Adipocyte (in vitro differentiated cells): ENCODE results near the gene C11orf68.
"Not testable (repeated sequence)": the region's sequence is repeated elsewhere in the genome, so short reads cannot be mapped to it uniquely, and the experiment has no call there.

Source experiments
- DNase-seq: peaks from one replicate; pipeline ENCODE4 v3.0.0-alpha.2; 2015; ENCODE audit warnings: low read depth
- H3K27me3 ChIP-seq: replicated peaks from 2 replicates; pipeline ENCODE4 v1.7.0; 2013; ENCODE audit warnings: mild to moderate bottlenecking, low read length, moderate library complexity; ENCODE audit not compliant: control insufficient read depth, insufficient read depth
- H3K36me3 ChIP-seq: 2 replicates; pipeline ENCODE4 v1.7.0; 2013; ENCODE audit warnings: low read length, mild to moderate bottlenecking, moderate library complexity; ENCODE audit not compliant: control insufficient read depth, insufficient read depth, severe bottlenecking
- H3K4me1 ChIP-seq: 2 replicates; pipeline ENCODE4 v1.7.0; 2013; ENCODE audit warnings: mild to moderate bottlenecking, low read length, moderate library complexity; ENCODE audit not compliant: control insufficient read depth, insufficient read depth
- H3K4me3 ChIP-seq: 2 replicates; pipeline ENCODE4 v1.7.0; 2013; ENCODE audit warnings: mild to moderate bottlenecking, low read length, moderate library complexity
- H3K9ac ChIP-seq: 2 replicates; pipeline ENCODE4 v1.7.0; 2013; ENCODE audit warnings: mild to moderate bottlenecking, low read length, moderate library complexity
- H3K9me3 ChIP-seq: 2 replicates; pipeline ENCODE4 v1.7.0; 2013; ENCODE audit warnings: mild to moderate bottlenecking, low read length, moderate library complexity; ENCODE audit not compliant: control insufficient read depth

Gene C11orf68

DNA sequence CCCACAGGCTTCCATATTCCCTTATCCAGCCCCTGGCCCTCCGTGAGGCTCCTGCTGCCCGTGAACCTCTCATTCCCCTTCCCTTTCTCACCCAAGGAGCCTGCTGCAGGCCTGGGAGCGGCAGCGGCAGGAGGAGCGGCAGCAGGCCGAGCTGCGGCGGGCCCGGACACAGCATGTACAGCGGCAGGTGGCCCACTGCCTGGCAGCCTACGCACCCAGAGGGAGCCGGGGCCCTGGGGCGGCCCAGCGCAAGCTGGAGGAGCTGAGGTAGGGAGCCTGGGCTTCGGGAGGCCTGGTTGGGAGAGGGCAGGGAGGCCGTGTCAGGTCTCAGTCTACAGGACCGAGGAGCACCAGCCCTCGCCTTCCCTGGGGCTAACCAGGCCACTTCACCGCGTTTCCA is 34.6 kb upstream of the C11orf68 start:
- H3K9ac ChIP-seq = no peak overlapping the region

DNA sequence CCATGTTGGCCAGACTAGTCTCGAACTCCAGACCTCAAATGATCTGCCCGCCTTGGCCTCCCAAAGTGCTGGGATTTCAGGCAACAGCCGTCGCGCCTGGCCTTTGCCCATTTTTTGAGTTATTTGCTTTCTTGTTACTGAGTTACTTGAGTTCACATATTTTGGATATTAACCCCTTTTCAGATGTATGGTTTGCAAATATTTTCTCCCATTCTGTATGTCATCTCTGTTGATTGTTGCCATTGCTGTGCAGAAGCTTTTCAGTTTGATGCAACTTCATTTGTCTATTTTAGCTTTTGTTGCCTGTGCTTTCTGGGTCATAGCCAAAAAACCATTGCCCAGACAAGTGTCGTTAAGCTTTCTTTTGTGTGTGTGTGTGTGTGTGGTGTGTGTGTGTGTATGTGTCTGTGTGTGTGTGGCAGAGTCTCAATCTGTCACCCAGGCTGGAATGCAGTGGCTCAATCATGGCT is 33.2 kb upstream of the C11orf68 start:
- no peak for DNase-seq
- H3K9me3 ChIP-seq = no peaks in the 10 kb centered on the region
- no peaks in the 10 kb centered on the region for H3K27me3 ChIP-seq
- H3K36me3 ChIP-seq = no peaks in the 10 kb centered on the region
- H3K4me3 ChIP-seq = no peak overlapping the region
- H3K4me1 ChIP-seq = no peaks in the 10 kb centered on the region
- no peak overlapping the region for H3K9ac ChIP-seq

More for the DNA sequence above, 34.6 kb upstream of the C11orf68 start:
- no peaks in the 10 kb centered on the region for H3K9me3 ChIP-seq
- H3K27me3 ChIP-seq = no peaks in the 10 kb centered on the region
- H3K36me3 ChIP-seq = no peaks in the 10 kb centered on the region
- DNase-seq = no peak
- no peak overlapping the region for H3K4me3 ChIP-seq
- H3K4me1 ChIP-seq = no peaks in the 10 kb centered on the region

DNA sequence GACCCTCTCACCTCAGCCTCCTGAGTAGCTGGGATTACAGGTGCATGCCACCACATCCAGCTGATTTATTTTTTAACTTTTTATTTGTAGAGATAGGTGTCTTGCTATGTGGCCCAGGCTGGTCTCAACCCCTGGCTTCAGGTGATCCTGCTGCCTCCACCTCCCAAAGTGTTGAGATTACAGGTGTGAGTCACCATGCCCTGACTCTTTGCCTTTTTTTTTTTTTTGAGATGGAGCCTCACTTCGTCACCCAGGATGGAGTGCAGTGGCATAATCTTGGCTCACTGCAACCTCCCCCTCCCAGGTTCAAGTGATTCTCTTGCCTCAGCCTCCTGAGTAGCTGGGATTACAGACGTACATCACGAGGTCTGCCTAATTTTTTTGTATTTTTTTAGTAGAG is 32.8 kb upstream of the C11orf68 start:
- H3K27me3 ChIP-seq, DNase-seq, H3K4me1 ChIP-seq, H3K9me3 ChIP-seq, H3K36me3 ChIP-seq, H3K9ac ChIP-seq, H3K4me3 ChIP-seq: not testable (repeated sequence)

DNA sequence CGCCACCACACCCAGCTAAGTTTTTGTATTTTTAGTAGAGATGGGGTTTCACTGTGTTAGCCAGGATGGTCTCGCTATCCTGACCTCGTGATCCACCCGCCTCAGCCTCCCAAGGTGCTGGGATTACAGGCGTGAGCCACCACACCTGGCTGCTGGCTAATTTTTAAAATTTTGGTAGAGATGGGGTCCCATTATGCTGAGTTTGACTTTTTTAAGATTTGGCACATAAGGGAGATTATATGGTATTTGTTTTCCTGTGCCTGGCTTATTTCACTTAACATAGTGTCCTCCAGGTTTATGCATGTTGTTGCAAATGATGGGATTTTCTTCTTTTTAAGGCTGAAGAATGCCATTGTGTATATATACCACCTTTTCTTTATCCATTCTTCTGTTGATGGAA is 31.8 kb upstream of the C11orf68 start:
- not testable (repeated sequence) for H3K4me3 ChIP-seq, H3K27me3 ChIP-seq, H3K9ac ChIP-seq, H3K36me3 ChIP-seq, DNase-seq, H3K4me1 ChIP-seq, H3K9me3 ChIP-seq

DNA sequence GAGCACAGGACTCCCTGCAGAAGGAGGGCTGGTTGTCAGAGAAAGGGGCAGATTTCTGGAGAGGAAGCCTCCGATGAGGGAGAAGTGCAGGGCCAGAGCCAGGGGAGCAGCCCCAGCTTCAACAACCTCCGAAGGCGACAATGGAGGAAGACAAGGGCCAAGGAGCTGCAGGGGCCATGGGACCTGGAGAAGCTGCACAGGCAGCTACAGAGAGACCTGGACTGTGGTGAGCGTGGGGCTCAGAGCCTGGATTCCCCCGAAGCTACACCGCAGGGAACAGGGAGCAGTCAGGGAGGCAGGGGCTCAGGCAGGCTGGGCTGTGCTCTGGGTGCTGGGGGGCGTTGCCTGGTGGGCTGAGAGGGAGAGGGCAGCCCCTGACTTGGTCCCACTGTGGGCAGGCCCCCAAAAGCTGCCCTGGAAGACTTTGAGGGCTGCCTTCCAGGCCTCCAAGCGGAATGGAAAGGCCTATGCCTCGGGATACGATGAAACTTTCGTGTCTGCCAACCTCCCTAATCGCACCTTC is 28.8 kb upstream of the C11orf68 start:
- H3K36me3 ChIP-seq = no peaks in the 10 kb centered on the region
- no peak for DNase-seq
- no peaks in the 10 kb centered on the region for H3K4me1 ChIP-seq
- no peaks in the 10 kb centered on the region for H3K9me3 ChIP-seq
- no peak overlapping the region for H3K9ac ChIP-seq
- no peak overlapping the region for H3K4me3 ChIP-seq
- no peaks in the 10 kb centered on the region for H3K27me3 ChIP-seq

DNA sequence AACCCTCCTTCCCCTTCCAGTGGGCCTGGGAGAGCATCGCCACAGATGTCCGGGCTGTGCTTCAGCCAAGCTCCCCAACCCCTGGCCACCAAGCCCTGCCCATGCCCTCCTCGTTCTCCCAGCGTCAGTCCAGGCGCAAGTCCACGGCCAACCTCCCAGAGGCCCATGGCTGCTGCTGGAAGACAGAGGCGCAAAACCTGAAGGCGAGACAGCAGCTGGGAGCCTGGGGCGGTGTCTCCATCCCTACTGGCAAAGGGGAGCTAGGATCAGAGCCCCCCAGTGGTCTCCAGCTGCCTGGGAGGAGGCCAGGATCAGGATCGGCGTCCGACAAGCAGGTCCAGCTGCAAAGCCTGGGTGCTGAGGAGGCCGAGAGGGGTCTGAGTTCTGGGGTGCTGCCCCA is 28.3 kb upstream of the C11orf68 start:
- Histone ChIP-seq H3K9me3 (no peaks in the 10 kb centered on the region), H3K36me3 (no peaks in the 10 kb centered on the region), H3K4me1 (no peaks in the 10 kb centered on the region), H3K27me3 (no peaks in the 10 kb centered on the region), H3K9ac (no peak overlapping the region), H3K4me3 (no peak overlapping the region)
- no peak for DNase-seq

DNA sequence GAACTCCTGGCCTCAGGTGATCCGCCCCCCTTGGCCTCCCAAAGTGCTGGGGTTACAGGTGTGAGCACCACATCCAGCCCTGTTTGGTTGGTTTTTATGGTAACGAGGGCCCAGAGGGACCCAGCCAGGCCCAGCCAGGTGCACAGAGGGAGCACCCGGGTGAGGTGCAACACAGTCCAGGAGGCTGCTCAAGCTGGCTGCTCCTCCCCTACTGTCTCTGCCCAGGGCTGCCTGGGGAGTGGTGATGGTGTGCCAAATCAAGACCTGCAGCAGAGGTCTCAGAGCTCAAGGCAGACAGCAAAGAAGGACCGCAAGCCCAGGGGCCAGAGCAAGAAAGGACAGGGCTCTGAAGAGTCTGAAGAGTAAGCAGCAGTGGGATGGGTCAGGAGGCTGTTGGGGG is 27.8 kb upstream of the C11orf68 start:
- Histone ChIP-seq H3K9ac (no peak overlapping the region), H3K36me3 (no peaks in the 10 kb centered on the region), H3K4me3 (no peak overlapping the region), H3K27me3 (no peaks in the 10 kb centered on the region), H3K9me3 (no peaks in the 10 kb centered on the region), H3K4me1 (peaks cover 2% of the 10 kb centered on the region)
- DNase-seq = no peak

DNA sequence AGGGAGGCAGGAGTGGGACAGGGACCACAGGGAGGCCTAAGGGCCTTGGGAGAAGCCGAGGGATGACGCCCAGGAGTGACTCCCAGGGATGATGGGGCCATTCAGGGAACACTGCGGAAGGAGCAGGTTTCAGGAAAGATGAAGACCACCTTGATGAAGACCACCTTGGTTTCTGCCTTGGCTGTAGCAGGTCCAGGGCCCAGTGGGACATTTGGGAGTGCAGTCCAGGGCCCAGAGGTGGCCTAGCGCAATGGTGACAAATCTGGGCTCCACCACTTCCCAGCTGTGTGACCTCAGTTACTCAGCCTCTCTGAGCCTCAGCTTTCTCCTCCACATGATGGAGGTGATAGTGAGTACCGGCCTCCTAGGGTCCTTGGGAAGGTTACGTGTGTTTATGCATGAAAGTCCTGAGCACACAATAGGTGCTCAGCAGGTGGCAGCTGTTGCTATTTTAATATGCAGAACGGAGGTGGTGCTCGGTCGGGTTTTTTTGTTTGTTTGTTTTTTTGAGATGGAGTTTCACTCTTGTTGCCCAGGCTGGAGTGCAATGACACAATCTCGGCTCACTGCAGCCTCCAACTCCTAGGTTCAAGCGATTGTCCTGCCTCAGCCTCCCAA is 27.2 kb upstream of the C11orf68 start:
- Histone ChIP-seq H3K4me3 (no peak overlapping the region), H3K4me1 (peaks cover 4% of the 10 kb centered on the region), H3K27me3 (no peaks in the 10 kb centered on the region), H3K9ac (no peak overlapping the region), H3K36me3 (no peaks in the 10 kb centered on the region), H3K9me3 (no peaks in the 10 kb centered on the region)
- no peak for DNase-seq

DNA sequence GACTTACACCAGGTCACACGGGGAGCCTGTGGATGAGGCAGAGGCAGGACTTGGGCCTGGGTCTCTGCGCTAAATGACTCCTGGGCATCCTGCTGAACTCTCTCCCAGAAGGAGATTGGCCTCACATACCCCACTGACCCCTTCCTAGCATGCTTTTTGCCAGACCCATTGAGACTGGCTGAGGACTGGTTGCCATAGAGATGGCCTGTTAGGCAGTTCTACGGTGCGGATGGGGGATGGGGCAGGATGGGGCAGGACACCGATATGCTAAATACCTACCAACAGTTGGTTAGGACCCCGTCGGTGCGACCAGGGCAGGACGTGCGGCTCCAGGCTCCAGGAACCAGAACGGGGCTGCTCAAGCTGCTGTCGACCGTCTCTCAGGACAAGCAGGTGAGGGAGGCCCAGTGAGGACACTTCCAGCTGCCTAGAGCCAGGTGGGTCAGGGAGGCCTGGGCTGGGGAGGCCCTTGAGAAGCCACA is 26.6 kb upstream of the C11orf68 start, which contains the start of gene TSGA10IP:
TSS of gene TSGA10IP (plus strand) at position 51 of the 482 bp plus-strand sequence. CDS start at position 247, 196 bp downstream.
- Histone ChIP-seq H3K9ac (no peak within 1 kb of the TSS), H3K9me3 (no peaks in the 10 kb centered on the region), H3K36me3 (no peaks in the 10 kb centered on the region), H3K4me3 (no peak within 1 kb of the TSS), H3K4me1 (peaks cover 4% of the 10 kb centered on the region), H3K27me3 (no peaks in the 10 kb centered on the region)
- no peak for DNase-seq

DNA sequence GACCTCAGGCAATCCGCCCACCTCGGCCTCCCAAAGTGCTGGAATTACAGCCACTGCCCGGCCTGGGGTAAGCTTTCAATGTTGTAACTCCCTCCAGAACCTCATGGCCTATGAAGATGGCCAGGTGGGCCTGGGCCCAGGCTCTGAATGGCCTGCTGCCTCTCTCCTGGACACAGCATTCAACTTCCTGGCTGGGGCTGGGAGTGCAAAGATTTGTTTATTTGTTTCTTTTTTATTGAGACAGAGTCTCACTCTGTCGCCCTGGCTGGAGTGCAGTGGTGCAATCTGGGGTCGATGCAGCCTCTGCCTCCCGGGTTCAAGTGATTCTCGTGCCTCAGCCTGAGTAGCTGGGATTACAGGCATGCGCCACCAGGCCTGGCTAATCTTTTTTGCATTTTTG is 25.9 kb upstream of the C11orf68 start:
- Histone ChIP-seq H3K9me3 (no peaks in the 10 kb centered on the region), H3K27me3 (no peaks in the 10 kb centered on the region), H3K36me3 (no peaks in the 10 kb centered on the region), H3K4me1 (peaks cover 4% of the 10 kb centered on the region), H3K9ac (no peak overlapping the region), H3K4me3 (no peak overlapping the region)
- no peak for DNase-seq

DNA sequence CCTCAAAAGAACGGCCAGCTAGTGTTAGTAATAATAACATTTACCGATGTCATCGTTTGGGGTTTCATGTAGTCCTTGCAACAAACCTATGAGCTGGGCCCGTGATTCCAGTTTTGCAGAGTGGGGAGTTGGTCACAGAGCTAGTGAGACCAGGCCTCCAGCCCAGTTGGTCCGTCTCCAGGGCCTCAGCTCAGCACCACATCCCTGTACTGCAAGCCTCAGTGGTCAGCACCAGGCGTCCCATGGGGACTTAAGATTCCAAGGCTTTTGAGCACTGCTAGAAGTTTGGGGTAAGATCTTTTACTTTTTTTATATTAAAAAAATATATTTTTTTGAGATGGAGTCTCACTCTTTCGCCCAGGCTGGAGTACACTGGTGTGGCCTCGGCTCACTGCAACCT is 25.3 kb upstream of the C11orf68 start:
- Histone ChIP-seq H3K4me1 (peaks cover 4% of the 10 kb centered on the region), H3K27me3 (no peaks in the 10 kb centered on the region), H3K9ac (no peak overlapping the region), H3K4me3 (no peak overlapping the region), H3K36me3 (no peaks in the 10 kb centered on the region), H3K9me3 (no peaks in the 10 kb centered on the region)
- DNase-seq = no peak

DNA sequence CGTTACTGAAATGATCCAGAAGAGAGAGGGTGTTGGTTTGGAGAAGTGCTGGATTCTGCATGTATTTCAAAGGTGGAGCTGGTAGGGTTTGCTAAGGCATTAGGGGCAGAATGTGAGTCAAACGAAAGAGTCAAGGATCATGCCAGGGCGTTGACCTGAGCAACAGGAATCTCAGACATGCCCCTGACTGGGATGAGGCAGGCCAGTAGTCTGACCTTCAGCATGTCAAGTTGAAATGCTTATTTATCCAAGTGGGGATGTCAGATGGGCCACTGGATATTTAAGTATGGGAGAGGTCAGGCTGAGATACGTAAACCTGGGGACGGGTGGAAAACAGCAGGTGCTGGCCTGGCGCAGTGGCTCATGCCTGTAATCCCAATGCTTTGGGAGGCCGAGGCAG is 23.7 kb upstream of the C11orf68 start:
- no peaks in the 10 kb centered on the region for H3K36me3 ChIP-seq
- no peak overlapping the region for H3K4me3 ChIP-seq
- peaks cover 4% of the 10 kb centered on the region for H3K4me1 ChIP-seq
- H3K27me3 ChIP-seq = no peaks in the 10 kb centered on the region
- DNase-seq = no peak
- H3K9ac ChIP-seq = no peak overlapping the region
- H3K9me3 ChIP-seq = no peaks in the 10 kb centered on the region
